Measurements from ENCODE around the gene ST3GAL2. TPM values are rescaled to one million over a fixed set of nuclear protein-coding genes. Genes with fewer than 3 reads are reported as not detected.
"Not testable (repeated sequence)": the region's sequence is repeated elsewhere in the genome, so short reads cannot be mapped to it uniquely, and the experiment has no call there.

ST3GAL2 gene
- total RNA-seq, 2 donors from 2014 or later: 9.1 to 11.2 TPM

- no peak for ATAC-seq
- Histone ChIP-seq H3K9me3 (no peaks in the 10 kb centered on the region), H3K4me1 (no peaks in the 10 kb centered on the region), H3K4me3 (no peak overlapping the region), H3K36me3 (replicated peaks in 1 of 2; ENCODE audit: insufficient read depth in 1 of 2, low read depth in 2 of 2) (no peaks in the 10 kb centered on the region), H3K27ac (no peak overlapping the region), H3K27me3 (no peaks in the 10 kb centered on the region)
- no peak for TF ChIP-seq POLR2A (IDR thresholded peaks at IDR 0.05)
- no peak for TF ChIP-seq CTCF (IDR thresholded peaks at IDR 0.05)
- 73 to 82% methylated on average over 10 of the region's 10 CpGs for WGBS, 2 donors
- DNase-seq: no peak
- intact Hi-C loops (cut with DNase I): no loop called here
Measured at GRCh38 chr16:70407811-70408274, 31.1 kb downstream of the ST3GAL2 start.

GRCh38 chr16:70406104-70406503 lies 32.8 kb downstream of the ST3GAL2 start:
- DNase-seq: not testable (repeated sequence)
- WGBS, 2 donors: 82 to 90% methylated on average over 5 of the region's 5 CpGs

GRCh38 chr16:70402916-70403659 lies 35.8 kb downstream of the ST3GAL2 start:
- DNase-seq (no peak), ATAC-seq (no peak)
- Histone ChIP-seq H3K27ac (no peak overlapping the region), H3K27me3 (no peaks in the 10 kb centered on the region), H3K4me3 (no peak overlapping the region), H3K9me3 (no peaks in the 10 kb centered on the region), H3K36me3 (replicated peaks in 1 of 2; ENCODE audit: insufficient read depth in 1 of 2, low read depth in 2 of 2) (no peaks in the 10 kb centered on the region), H3K4me1 (no peaks in the 10 kb centered on the region)
- intact Hi-C loops (cut with DNase I): no loop called here
- no peak for TF ChIP-seq POLR2A (IDR thresholded peaks at IDR 0.05)
- no peak for TF ChIP-seq CTCF (IDR thresholded peaks at IDR 0.05)
- WGBS, 2 donors: 89 to 93% methylated on average over 11 of the region's 11 CpGs

More at GRCh38 chr16:70406104-70406503, 32.8 kb downstream of the ST3GAL2 start:
- H3K4me1 ChIP-seq; H3K27me3 ChIP-seq; intact Hi-C loops (cut with DNase I); H3K4me3 ChIP-seq; ATAC-seq; H3K36me3 ChIP-seq (replicated peaks in 1 of 2; ENCODE audit: insufficient read depth in 1 of 2, low read depth in 2 of 2); H3K27ac ChIP-seq; H3K9me3 ChIP-seq: not testable (repeated sequence)

DNA sequence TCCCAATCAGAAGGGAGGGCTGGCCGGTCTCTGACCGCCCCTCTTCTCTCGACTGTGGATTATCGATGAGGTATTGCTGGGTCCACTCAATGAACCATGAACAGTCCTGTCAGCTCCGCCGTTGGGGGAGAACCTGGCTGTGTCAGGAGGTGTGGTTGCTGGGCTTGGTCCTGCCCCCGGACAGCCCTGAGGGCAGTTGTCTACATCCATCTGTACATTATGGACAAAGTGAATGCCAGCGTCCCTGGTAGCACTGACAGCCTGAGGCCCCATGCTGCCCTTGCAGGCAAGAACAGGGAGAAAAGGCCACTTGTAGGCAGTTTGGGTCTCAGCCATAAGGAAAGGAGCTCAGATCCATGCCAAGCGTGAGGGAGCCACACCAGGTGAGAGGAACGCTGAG lies 38.9 kb downstream of the ST3GAL2 start:
- ATAC-seq: no peak
- Histone ChIP-seq H3K4me3 (no peak overlapping the region), H3K27ac (no peak overlapping the region), H3K27me3 (no peaks in the 10 kb centered on the region), H3K4me1 (no peaks in the 10 kb centered on the region), H3K9me3 (no peaks in the 10 kb centered on the region), H3K36me3 (replicated peaks in 1 of 2; ENCODE audit: insufficient read depth in 1 of 2, low read depth in 2 of 2) (no peaks in the 10 kb centered on the region)
- 82 to 85% methylated on average over 8 to 10 of the region's 10 CpGs for WGBS, 2 donors
- TF ChIP-seq CTCF (IDR thresholded peaks at IDR 0.05): no peak
- no peak for TF ChIP-seq POLR2A (IDR thresholded peaks at IDR 0.05)
- DNase-seq: no peak
- intact Hi-C loops (cut with DNase I): loop anchor here (10.0 kb wide), 1 partner anchor 255 kb away; no protein-coding TSS in a partner anchor

- H3K27ac ChIP-seq: no peak overlapping the region
- no peak overlapping the region for H3K4me3 ChIP-seq
- H3K36me3 ChIP-seq (replicated peaks in 1 of 2; ENCODE audit: insufficient read depth in 1 of 2, low read depth in 2 of 2): no peaks in the 10 kb centered on the region
- intact Hi-C loops (cut with DNase I): loop anchor here (10.0 kb wide), 1 partner anchor 255 kb away; no protein-coding TSS in a partner anchor
- H3K4me1 ChIP-seq: no peaks in the 10 kb centered on the region
- H3K27me3 ChIP-seq: no peaks in the 10 kb centered on the region
- no peak for ATAC-seq
- DNase-seq: no peak
- WGBS, 2 donors: 78 to 87% methylated on average over 4 to 8 of the region's 8 CpGs
- TF ChIP-seq CTCF (IDR thresholded peaks at IDR 0.05) (no peak), POLR2A (IDR thresholded peaks at IDR 0.05) (no peak)
- H3K9me3 ChIP-seq: no peaks in the 10 kb centered on the region
Measured at GRCh38 chr16:70399381-70399780, 39.5 kb downstream of the ST3GAL2 start.
